ENCODE data around the gene CFAP300.
A peak's percentile ranks its signal among the peaks of the same experiment; 100 is the strongest.

DNA sequence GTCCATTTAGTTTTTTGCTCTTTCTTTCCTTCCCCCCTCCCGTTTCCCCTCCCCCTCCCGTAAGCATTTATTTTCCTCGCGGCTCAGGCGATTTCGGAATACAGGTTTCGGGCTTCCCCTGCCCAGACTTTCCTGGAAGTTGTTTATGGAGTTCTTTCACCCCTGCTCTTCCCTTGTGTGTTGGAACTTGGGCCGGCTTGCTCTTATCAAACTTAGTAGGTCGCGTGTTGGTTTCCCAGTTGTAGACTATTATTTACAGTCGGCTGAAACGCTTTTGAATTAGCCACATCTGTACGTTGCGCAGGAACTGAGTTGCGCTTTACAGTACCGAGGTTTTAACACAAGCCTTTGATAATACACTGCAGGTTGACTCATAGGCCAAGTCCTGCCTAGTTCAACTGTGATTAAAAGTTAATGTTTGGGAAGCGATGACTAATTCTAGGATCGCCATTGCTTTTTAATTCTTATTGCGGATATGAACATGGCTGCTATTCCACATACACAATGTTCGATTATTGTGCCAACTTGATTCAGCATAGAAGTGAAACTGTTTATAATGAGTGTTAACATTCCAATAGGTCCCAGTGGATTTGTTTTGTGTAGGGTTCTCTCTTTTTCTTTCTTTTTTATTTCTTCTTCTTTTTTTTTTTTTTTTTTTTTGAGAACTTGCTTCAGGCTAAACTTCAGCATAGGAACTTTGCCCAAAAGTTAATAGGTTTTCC is 64.7 kb downstream of the CFAP300 start:
- TF ChIP-seq TAF1 (IDR thresholded peaks at IDR 0.05; ENCODE audit: borderline replicate concordance, low read depth, low read length) (peak; percentile 6; the same call in 1 of the 2 replicates), RCOR1 (IDR thresholded peaks at IDR 0.05; ENCODE audit: low read length) (no peak), EP300 (IDR thresholded peaks at IDR 0.05; ENCODE audit: borderline replicate concordance in 1 of 2, low read depth in 1 of 2, low read length in 1 of 2) (peak in 1 of 2 experiments; percentile 24; a peak in 1 of 4 replicates), USF2 (IDR thresholded peaks at IDR 0.05; ENCODE audit: borderline replicate concordance, low read depth, low read length) (no peak), RAD21 (IDR thresholded peaks at IDR 0.05; ENCODE audit: low read length) (no peak)
- TF ChIP-seq, protein P1, sequence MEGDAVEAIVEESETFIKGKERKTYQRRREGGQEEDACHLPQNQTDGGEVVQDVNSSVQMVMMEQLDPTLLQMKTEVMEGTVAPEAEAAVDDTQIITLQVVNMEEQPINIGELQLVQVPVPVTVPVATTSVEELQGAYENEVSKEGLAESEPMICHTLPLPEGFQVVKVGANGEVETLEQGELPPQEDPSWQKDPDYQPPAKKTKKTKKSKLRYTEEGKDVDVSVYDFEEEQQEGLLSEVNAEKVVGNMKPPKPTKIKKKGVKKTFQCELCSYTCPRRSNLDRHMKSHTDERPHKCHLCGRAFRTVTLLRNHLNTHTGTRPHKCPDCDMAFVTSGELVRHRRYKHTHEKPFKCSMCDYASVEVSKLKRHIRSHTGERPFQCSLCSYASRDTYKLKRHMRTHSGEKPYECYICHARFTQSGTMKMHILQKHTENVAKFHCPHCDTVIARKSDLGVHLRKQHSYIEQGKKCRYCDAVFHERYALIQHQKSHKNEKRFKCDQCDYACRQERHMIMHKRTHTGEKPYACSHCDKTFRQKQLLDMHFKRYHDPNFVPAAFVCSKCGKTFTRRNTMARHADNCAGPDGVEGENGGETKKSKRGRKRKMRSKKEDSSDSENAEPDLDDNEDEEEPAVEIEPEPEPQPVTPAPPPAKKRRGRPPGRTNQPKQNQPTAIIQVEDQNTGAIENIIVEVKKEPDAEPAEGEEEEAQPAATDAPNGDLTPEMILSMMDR (IDR thresholded peaks at IDR 0.05) = no peak
